ENCODE data around the gene CCDC141.
"Not testable (repeated sequence)": the region's sequence is repeated elsewhere in the genome, so short reads cannot be mapped to it uniquely, and the experiment has no call there.

Gene CCDC141

DNA sequence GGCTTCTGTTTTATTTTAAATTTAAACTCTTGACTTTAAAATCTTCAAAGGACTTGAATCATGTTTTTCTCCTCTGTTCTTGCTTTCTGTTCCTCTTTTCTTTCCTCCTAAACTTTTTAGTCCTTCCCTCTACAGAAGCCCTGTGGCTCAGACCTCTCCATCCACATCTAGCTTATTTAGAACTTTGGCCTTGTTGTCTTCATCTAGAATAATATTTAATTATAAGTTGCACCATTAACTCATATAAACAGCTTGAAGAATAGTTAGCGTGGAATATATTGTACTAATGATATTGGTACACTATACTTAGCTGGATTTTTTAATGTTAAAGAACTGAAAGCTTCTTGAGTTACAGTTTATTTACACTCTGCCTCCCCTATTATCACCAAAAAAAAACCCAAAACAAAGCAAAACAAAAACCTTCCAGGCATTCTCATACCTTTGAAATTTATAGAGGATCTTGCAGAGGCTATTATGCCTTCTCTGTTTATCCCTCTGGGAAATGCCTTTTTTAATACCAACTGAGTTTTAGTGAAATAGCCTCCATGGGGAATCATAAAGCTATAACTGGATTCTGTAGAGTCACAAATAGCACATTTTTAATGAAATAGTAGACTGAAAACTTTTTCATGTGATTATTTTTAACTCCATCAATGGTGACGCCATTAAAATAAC is 9.2 kb upstream of the CCDC141 start:
- DNase-seq = no peak
- no peak for TF ChIP-seq POLR2A (IDR thresholded peaks at IDR 0.05; ENCODE audit: low read length)
- no peak for TF ChIP-seq GATA1 (IDR thresholded peaks at IDR 0.05; ENCODE audit: low read depth, low read length)

DNA sequence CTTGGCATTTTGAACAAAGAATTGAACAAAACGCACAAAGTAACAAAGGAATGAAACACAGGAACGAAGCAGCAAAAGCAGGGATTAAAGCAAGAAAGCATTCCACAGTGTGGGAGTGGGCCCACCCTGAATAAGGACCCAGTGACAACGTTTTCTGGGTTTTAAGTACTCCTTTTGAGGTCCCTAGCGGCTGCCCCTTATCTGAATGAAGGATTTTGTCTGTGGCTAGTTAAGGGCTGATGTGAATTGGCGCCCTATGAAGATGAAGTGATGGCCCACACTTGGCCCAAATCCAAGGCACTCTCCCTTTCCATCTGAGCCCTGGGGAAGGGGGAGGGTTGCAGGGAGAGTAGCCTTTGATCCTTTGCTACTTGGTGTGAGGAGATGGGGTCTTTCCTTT is 7.8 kb upstream of the CCDC141 start:
- TF ChIP-seq GATA1 (IDR thresholded peaks at IDR 0.05; ENCODE audit: low read depth, low read length) (no peak), POLR2A (IDR thresholded peaks at IDR 0.05; ENCODE audit: low read length) (no peak)
- DNase-seq = peak in 1 of 2 experiments; percentile 8

DNA sequence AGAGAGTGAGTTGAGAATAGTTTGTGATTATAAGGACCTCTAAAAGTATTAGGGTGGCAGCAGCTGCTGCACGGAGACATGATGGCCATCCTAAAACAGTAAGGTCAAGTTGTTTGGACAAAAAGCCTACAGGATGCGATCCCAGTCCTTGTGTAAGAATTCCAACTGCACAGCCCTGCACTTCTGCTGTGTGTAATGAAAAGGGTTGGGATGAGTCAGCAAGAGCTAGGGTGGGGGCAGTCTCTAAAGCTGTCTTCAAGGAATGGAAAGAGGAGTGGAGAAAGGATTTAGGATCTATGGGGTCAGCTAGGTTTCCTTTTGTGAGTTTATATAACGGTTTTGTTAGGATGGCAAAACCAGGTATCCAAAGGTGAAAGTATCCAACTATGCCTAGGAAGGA is 3.6 kb upstream of the CCDC141 start:
- not testable (repeated sequence) for DNase-seq

DNA sequence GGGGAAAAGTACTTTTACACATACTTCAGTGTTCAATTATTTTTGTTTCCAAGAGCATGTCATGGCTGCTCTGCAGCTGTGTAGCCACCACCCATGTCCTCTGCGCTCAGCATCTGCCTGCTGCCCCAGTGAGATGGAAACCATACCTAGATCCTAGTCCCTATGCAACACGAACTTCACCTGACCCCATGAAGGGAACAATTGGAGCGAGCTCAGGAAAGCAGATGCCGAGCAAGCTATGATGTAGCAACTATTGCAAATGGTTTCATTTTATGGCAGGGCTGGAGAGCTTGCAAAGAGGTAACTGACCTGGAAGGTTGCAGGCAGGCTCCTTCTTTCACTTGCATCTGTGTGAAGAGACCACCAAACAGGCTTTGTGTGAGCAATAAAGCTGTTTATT is 1.3 kb upstream of the CCDC141 start:
- no peak for DNase-seq
- no peak for TF ChIP-seq POLR2A (IDR thresholded peaks at IDR 0.05; ENCODE audit: low read length)
- TF ChIP-seq GATA1 (IDR thresholded peaks at IDR 0.05; ENCODE audit: low read depth, low read length) = no peak

DNA sequence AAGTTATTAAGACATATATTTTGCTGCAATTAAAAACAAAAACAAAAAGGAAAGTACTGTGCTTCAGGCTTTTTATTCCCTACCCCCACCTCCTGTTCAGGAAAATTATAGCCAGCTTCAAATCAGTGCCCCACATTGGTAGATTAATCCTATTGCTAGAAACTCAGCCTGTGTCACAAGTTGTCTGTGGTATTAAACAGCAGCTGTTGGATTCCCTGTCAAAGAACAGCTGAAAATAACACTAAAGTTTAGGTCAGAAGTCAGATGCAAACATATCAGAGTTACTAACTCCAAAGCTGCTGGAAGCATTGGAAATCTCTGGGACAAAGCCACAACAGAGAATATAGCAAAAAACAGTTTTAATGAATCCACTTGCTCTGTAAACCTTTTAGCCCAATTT is 818 bp upstream of the CCDC141 start:
- no peak for TF ChIP-seq POLR2A (IDR thresholded peaks at IDR 0.05; ENCODE audit: low read length)
- TF ChIP-seq GATA1 (IDR thresholded peaks at IDR 0.05; ENCODE audit: low read depth, low read length) = no peak
- DNase-seq = no peak

DNA sequence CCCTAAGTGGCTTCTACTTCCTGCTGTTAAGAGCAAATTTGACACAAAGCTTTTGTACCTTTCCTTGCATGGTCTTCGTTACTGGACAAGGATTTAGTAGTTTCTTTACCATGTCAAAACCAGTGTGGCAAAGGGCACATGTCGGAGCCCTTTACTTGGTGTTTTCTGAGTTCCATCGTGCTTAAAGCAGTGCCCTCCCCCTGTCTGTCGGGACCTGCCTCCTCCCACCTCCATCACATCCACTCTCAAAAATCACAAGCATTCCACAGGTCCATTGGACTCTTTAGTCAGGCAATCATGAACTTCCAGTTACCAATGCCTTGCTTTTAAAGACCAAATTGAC is 763 bp downstream of the CCDC141 start:
- no peak for TF ChIP-seq POLR2A (IDR thresholded peaks at IDR 0.05; ENCODE audit: low read length)
- TF ChIP-seq GATA1 (IDR thresholded peaks at IDR 0.05; ENCODE audit: low read depth, low read length) = no peak
- DNase-seq = no peak

DNA sequence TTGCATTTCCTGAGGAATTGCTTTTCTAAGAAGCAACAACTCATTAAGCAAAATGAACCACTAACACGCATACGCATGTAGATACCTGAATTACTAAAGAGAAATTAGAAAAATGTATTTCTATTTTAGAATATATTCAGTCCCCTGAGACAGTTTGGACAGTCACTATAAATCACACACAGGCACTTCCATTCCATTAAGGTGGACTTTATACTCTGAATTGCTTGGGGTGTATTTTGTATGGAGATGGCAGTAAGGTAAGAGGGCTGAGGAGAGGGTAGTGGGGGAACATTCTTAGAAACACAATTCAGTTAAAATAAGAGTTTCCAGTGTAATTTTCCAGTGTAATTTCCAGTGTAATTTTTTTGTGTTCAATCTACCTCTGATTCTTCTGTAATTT is 1.8 kb downstream of the CCDC141 start:
- no peak for DNase-seq
- no peak for TF ChIP-seq POLR2A (IDR thresholded peaks at IDR 0.05; ENCODE audit: low read length)
- no peak for TF ChIP-seq GATA1 (IDR thresholded peaks at IDR 0.05; ENCODE audit: low read depth, low read length)

DNA sequence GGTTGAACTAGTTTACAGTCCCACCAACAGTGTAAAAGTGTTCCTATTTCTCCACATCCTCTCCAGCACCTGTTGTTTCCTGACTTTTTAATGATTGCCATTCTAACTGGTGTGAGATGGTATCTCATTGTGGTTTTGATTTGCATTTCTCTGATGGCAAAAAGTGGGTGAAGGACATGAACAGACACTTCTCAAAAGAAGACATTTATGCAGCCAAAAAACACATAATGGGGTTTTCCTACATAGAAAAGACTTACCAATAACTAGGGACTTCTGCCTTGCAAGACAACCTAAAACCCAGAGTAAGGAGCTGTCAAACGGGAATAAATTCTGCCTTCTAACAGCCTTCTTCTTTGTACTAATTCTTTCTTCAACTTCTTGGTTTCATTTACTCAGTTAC is 4.3 kb downstream of the CCDC141 start:
- DNase-seq = not testable (repeated sequence)

DNA sequence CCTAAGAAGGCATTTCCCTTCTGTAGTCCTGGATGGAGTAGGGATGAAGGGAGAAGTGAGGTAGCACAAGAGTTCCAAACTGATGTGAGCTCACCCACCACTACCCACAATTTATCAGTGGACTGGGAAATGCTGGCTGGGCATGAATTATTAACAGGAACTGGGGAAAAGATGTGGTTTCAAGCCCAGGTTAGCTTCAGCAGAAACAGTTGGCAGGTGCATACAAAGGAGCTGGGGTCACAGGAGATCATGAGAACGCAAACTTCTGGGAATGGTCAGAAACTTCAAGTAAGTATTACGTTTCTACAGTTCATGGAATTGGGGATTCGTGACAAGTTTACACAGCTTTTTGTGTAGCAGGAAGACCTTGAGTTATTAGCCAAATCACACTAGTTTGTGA is 5.4 kb downstream of the CCDC141 start:
- no peak for DNase-seq
- no peak for TF ChIP-seq GATA1 (IDR thresholded peaks at IDR 0.05; ENCODE audit: low read depth, low read length)
- no peak for TF ChIP-seq POLR2A (IDR thresholded peaks at IDR 0.05; ENCODE audit: low read length)

DNA sequence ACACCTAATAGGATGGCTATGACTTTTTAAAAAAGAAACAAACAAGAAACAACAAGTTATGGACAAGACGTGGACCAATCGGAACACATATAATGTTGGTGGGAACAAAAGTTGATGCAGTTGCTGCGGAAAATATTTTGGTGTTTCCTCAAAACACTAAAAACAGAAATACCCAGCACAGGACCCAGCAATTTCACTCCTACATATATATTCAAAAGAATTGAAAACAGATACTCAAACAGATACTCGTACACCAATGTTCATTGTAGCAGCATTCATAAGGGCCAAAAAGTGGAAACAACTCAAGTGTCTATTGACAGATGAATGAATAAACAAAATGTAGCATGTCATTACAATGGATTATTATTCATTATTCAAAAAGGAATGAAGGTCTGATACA is 12.1 kb downstream of the CCDC141 start:
- TF ChIP-seq POLR2A (IDR thresholded peaks at IDR 0.05; ENCODE audit: low read length) = no peak
- TF ChIP-seq GATA1 (IDR thresholded peaks at IDR 0.05; ENCODE audit: low read depth, low read length) = no peak
- DNase-seq = no peak

DNA sequence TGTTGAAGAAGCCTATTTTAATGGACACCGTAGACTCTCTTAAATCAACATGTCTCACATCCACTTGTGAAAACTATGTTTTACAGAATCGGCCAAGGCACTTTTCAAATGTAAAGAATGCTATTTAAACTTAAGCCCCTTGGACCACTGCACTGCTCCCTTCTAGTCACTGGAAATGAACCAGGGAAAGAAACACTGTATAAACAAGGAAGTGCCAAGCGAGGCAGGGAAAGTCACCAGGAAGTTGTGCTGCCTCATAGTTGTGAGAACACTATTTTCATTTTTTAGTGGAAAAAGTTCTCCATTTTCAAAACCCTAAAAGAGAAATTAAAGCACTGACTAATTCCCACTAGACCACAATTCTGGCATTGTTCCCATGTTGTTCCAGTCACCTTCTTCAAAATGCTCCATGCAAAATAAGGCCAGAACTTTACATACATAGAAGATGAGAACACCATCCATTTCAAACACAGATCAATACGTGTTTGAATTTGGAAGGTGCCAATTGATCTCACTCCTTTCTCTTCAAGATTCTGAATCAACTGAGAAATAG is 13.5 kb downstream of the CCDC141 start:
- no peak for TF ChIP-seq POLR2A (IDR thresholded peaks at IDR 0.05; ENCODE audit: low read length)
- TF ChIP-seq GATA1 (IDR thresholded peaks at IDR 0.05; ENCODE audit: low read depth, low read length) = no peak
- DNase-seq = no peak

DNA sequence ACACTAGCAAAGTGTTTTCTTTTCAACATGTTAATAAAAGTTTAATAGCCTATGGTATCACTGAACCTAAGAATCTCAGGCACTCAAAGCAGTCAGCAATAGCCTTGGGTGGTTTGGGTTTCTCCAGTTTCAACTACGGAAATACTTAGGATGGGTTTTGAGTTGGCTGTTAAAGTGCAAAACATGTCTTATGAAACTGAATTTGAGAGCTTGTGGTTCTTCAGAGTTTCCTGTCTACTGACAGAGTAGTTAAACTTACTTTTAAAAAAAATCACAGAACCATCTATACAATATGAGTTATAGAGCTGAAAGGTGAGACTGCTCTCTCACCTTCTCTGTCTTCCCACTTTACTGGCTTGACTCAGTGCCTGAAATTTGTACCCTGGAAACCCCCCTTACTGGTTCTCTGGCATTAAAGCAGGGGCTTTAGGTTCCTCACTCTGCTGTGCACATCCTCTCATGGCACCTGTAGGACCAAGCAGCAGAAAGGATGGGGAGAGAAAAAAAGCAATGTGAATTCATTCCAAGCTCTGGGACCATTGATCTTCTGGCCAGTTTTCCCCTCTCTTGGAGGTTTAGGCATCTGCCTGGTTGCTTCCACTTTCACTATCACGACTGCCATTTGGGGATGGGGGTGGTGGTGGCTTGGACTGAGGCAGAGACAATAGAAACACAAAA is 18.1 kb downstream of the CCDC141 start:
- TF ChIP-seq GATA1 (IDR thresholded peaks at IDR 0.05; ENCODE audit: low read depth, low read length) (no peak), POLR2A (IDR thresholded peaks at IDR 0.05; ENCODE audit: low read length) (no peak)
- no peak for DNase-seq

DNA sequence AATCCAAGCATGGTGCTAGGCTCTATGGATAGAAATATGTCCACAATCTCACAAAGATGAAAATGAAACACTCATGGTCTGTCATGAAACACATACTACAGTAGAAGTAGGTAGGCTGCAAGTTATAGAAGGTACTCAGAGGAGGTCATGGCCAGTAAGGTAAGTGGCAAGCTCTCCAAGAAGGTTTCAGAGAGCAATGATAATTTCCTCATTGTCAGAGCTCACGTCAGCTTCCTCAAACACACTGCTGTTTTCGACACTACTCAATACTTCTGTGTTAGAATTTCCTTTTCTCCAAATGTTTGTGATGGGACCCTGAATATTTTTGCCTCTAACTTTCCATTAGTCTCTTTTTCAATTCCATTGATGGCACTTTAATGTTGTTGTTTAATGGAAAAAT is 25.5 kb downstream of the CCDC141 start:
- TF ChIP-seq GATA1 (IDR thresholded peaks at IDR 0.05; ENCODE audit: low read depth, low read length) (no peak), POLR2A (IDR thresholded peaks at IDR 0.05; ENCODE audit: low read length) (no peak)
- DNase-seq = no peak

DNA sequence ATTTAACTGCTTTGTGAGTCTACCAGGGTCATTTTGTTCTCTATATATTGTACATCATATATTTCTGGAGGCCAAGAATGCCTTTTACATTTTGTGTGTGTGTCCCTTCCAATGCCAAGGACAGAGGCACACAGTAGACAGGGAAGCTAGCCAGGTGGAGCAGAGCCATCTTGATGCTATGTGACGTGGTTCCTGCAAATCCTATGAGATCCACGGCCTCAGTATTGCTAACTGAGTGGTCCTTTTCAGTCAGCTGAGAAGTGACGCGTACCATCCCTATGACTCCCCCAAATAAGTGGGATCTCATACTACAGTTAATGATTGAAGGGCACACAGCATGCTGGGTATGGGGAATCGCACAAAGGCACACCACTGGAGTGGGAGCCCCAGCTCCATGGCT is 27.3 kb downstream of the CCDC141 start:
- TF ChIP-seq POLR2A (IDR thresholded peaks at IDR 0.05; ENCODE audit: low read length) (no peak), GATA1 (IDR thresholded peaks at IDR 0.05; ENCODE audit: low read depth, low read length) (no peak)
- DNase-seq = no peak

DNA sequence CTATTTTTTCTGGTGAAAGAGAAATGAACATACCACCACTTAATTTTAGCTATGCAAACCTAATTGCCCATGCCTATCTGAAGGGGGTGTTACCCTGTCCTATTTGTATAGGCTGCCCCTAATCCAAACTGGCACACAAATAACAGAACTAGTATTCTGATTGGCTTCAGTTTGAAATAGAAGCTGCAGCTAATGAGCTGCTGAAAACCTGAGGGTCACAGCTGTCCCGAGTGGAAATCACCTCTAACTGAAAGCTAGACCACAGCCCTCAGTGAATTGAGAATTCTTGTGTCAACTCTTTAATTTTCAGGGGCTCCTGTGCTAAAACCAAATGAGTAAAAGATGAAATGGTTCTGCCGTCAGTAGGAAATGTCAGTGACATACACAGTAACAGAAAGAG is 28.7 kb downstream of the CCDC141 start:
- no peak for DNase-seq
- no peak for TF ChIP-seq GATA1 (IDR thresholded peaks at IDR 0.05; ENCODE audit: low read depth, low read length)
- no peak for TF ChIP-seq POLR2A (IDR thresholded peaks at IDR 0.05; ENCODE audit: low read length)

All from erythroblast (primary cell).